H1 (cell line): ENCODE results near the gene WNT9A. TPM values are rescaled to one million over a fixed set of nuclear protein-coding genes. Genes with fewer than 3 reads are reported as not detected.

Experiments
- CTCF ChIA-PET: fragments of 300-600 bp; sonication (Branson Sonifier 250); formaldehyde crosslinking; loops from one replicate; lab custom pipeline; 2021; ENCODE audit not compliant: partially characterized antibody; lab: Charles Lee
- POLR2A ChIA-PET: fragments of 300-600 bp; sonication (Branson Sonifier 250); formaldehyde crosslinking; loops from one replicate; lab custom pipeline; 2021; ENCODE audit warnings: inconsistent platforms; ENCODE audit not compliant: partially characterized antibody; lab: Charles Lee
- DNase-seq, 2 experiments: peaks; one replicate each; pipeline versions ENCODE4 v3.0.0 to v3.0.0-alpha.2; 2010 to 2022; ENCODE audit warnings: low spot score in 2 of 2, low read depth in 1 of 2, mixed read lengths in 1 of 2
- FAIRE-seq: peaks from 2 replicates; lab custom pipeline; 2011; peaks lifted over from hg19 to GRCh38; lab: Jason Lieb, UNC
- H2AFZ ChIP-seq: 2 replicates; pipeline ENCODE4 v1.8.1; 2012; ENCODE audit warnings: low read length, inconsistent platforms
- H2AK5ac ChIP-seq: 2 replicates; pipeline ENCODE4 v1.6.1; 2013; ENCODE audit warnings: low read depth, low read length
- H2BK120ac ChIP-seq: replicated peaks from 2 replicates; pipeline ENCODE3; 2013; ENCODE audit warnings: low read depth, low read length, inconsistent platforms
- H2BK12ac ChIP-seq: 2 replicates; pipeline ENCODE4 v1.6.1; 2013; ENCODE audit warnings: low read depth, low read length
- H2BK15ac ChIP-seq: 2 replicates; pipeline ENCODE4 v1.6.1; 2013; ENCODE audit warnings: low read length
- H2BK20ac ChIP-seq: 2 replicates; pipeline ENCODE4 v1.6.1; 2013; ENCODE audit warnings: low read length
- H2BK5ac ChIP-seq: 2 replicates; pipeline ENCODE4 v1.6.1; 2013; ENCODE audit warnings: low read depth, low read length
- H3K14ac ChIP-seq: 2 replicates; pipeline ENCODE4 v1.6.1; 2013; ENCODE audit warnings: inconsistent platforms; ENCODE audit not compliant: insufficient read length
- H3K18ac ChIP-seq: 2 replicates; pipeline ENCODE4 v1.6.1; 2013; ENCODE audit warnings: low read length; ENCODE audit errors: extremely low read depth
- H3K23ac ChIP-seq: 2 replicates; pipeline ENCODE4 v1.6.1; 2013; ENCODE audit warnings: inconsistent platforms; ENCODE audit not compliant: insufficient read length
- H3K23me2 ChIP-seq: 2 replicates; pipeline ENCODE4 v1.6.1; 2013; ENCODE audit warnings: low read depth, low read length
- H3K27ac ChIP-seq: 2 replicates; pipeline ENCODE4 v1.6.1; 2011; ENCODE audit warnings: low read depth, low read length, inconsistent platforms
- H3K27me3 ChIP-seq, 4 experiments: replicated peaks in 1 of 4; 1 replicate in 1 of 4; 2 replicates in 3 of 4; pipeline versions ENCODE4 v1.6.1 to v1.8.1; 2011 to 2013; ENCODE audit warnings: low read length in 3 of 4, mild to moderate bottlenecking in 3 of 4, inconsistent platforms in 2 of 4, mixed read lengths in 2 of 4, moderate library complexity in 1 of 4; ENCODE audit not compliant: control insufficient read depth in 3 of 4, insufficient read depth in 3 of 4; ENCODE audit errors: extremely low read depth in 1 of 4
- H3K36me3 ChIP-seq, 4 experiments: 2 replicates each; pipeline versions ENCODE4 v1.6.1 to v1.8.1; 2011 to 2013; ENCODE audit warnings: mild to moderate bottlenecking in 4 of 4, low read length in 3 of 4, moderate library complexity in 2 of 4, control low read depth in 1 of 4, inconsistent platforms in 1 of 4; ENCODE audit not compliant: insufficient read depth in 4 of 4, control insufficient read depth in 2 of 4
- H3K4ac ChIP-seq: replicated peaks from 2 replicates; pipeline ENCODE3; 2013; ENCODE audit warnings: low read length, low read depth, mixed read lengths, inconsistent platforms; ENCODE audit not compliant: insufficient read length
- H3K4me1 ChIP-seq, 4 experiments: replicated peaks in 1 of 4; 1 replicate in 1 of 4; 2 replicates in 3 of 4; pipeline versions ENCODE4 v1.6.1 to v1.8.1; 2011 to 2013; ENCODE audit warnings: low read length in 3 of 4, inconsistent platforms in 2 of 4, mixed read lengths in 1 of 4; ENCODE audit not compliant: insufficient read depth in 4 of 4, control insufficient read depth in 3 of 4
- H3K4me2 ChIP-seq, 2 experiments: 2 replicates each; pipeline versions ENCODE4 v1.6.1 to v1.8.1; 2011 to 2013; ENCODE audit warnings: low read depth in 2 of 2, low read length in 2 of 2, control low read depth in 1 of 2, inconsistent platforms in 1 of 2, mild to moderate bottlenecking in 1 of 2; ENCODE audit not compliant: insufficient read depth in 1 of 2
- H3K4me3 ChIP-seq, 4 experiments: fragments of 200-600, 300-600 bp in 1 of 4; sonication (generic), shearing (Covaris generic), sonication (Bioruptor Twin) in 1 of 4; 2 replicates each; pipeline versions ENCODE4 v1.5.1 to v1.8.1; 2011 to 2016; ENCODE audit warnings: low read length in 4 of 4, low read depth in 3 of 4, control low read depth in 2 of 4, inconsistent platforms in 2 of 4, mild to moderate bottlenecking in 2 of 4, mixed read lengths in 1 of 4, moderate library complexity in 1 of 4; ENCODE audit not compliant: insufficient read depth in 2 of 4; ENCODE audit errors: extremely low read depth in 1 of 4
- H3K56ac ChIP-seq: replicated peaks from 2 replicates; pipeline ENCODE3; 2013; ENCODE audit warnings: low read depth, mild to moderate bottlenecking, mixed read lengths, low read length, inconsistent platforms; ENCODE audit not compliant: insufficient read length
- H3K79me1 ChIP-seq: 2 replicates; pipeline ENCODE4 v1.6.1; 2013; ENCODE audit warnings: low read depth, low read length, control low read depth
- H3K79me2 ChIP-seq, 2 experiments: 2 replicates each; pipeline versions ENCODE4 v1.6.1 to v1.8.1; 2012 to 2013; ENCODE audit warnings: low read length in 2 of 2, mild to moderate bottlenecking in 2 of 2, inconsistent platforms in 1 of 2; ENCODE audit not compliant: insufficient read depth in 2 of 2, control insufficient read depth in 1 of 2
- H3K9ac ChIP-seq, 4 experiments: replicated peaks in 1 of 4; 1 replicate in 1 of 4; 2 replicates in 3 of 4; pipeline versions ENCODE4 v1.6.1 to v1.8.1; 2011 to 2013; ENCODE audit warnings: low read depth in 3 of 4, low read length in 3 of 4, control low read depth in 2 of 4, mild to moderate bottlenecking in 2 of 4, moderate library complexity in 2 of 4, inconsistent platforms in 1 of 4; ENCODE audit errors: extremely low read depth in 1 of 4
- H3K9me3 ChIP-seq, 2 experiments: 2 replicates each; pipeline versions ENCODE4 v1.6.1 to v1.8.1; 2012 to 2013; ENCODE audit warnings: mild to moderate bottlenecking in 2 of 2, moderate library complexity in 2 of 2, control low read depth in 1 of 2, inconsistent platforms in 1 of 2, low read depth in 1 of 2, low read length in 1 of 2, mixed read lengths in 1 of 2; ENCODE audit not compliant: insufficient read depth in 2 of 2
- H4K20me1 ChIP-seq, 2 experiments: replicated peaks in 1 of 2; 2 replicates each; pipeline versions ENCODE3 to v1.8.1; 2011 to 2013; ENCODE audit warnings: inconsistent platforms in 2 of 2, low read length in 2 of 2, mild to moderate bottlenecking in 1 of 2; ENCODE audit not compliant: insufficient read depth in 2 of 2, control insufficient read depth in 1 of 2
- H4K5ac ChIP-seq: 2 replicates; pipeline ENCODE4 v1.6.1; 2013; ENCODE audit warnings: low read length, low read depth, mixed read lengths, inconsistent platforms; ENCODE audit not compliant: insufficient read length
- H4K8ac ChIP-seq: 2 replicates; pipeline ENCODE4 v1.8.0; 2013; ENCODE audit warnings: mild to moderate bottlenecking, moderate library complexity, low read length, inconsistent platforms; ENCODE audit not compliant: insufficient read depth; ENCODE audit errors: extremely low read depth
- H4K91ac ChIP-seq: replicated peaks from 2 replicates; pipeline ENCODE3; 2013; ENCODE audit warnings: low read length, mixed read lengths, inconsistent platforms; ENCODE audit not compliant: insufficient read length
- TAF7 ChIP-seq: optimal IDR thresholded peaks from 2 replicates; pipeline ENCODE3; 2011; ENCODE audit warnings: low read depth, mild to moderate bottlenecking, inconsistent platforms, low read length, moderate library complexity, borderline replicate concordance
- WGBS, 2 experiments: shearing (Covaris generic) in 1 of 2; methylation state at CpG; one replicate each; pipeline versions ENCODE4 v1.1.6 to v1.1.7; 2013 to 2015; ENCODE audit warnings: low lambda C conversion rate in 2 of 2, mixed read lengths in 2 of 2, inconsistent platforms in 1 of 2, low coverage in 1 of 2, missing lambda C conversion rate in 1 of 2; ENCODE audit not compliant: insufficient replicate concordance in 2 of 2, insufficient coverage in 1 of 2, insufficient read length in 1 of 2; ENCODE audit errors: extremely low coverage in 1 of 2, missing lambda C conversion rate in 1 of 2; 5-methylcytosine and 5-hydroxymethylcytosine counted together
- polyA plus RNA-seq, 7 experiments: library from polyadenylated mRNA; depleted of rRNA in 3 of 7; stranded (reverse) in 5 of 7; unstranded in 2 of 7; fragments of >200 nt in 5 of 7; fragments of 200-250 nt in 2 of 7; gene quantifications; 1 replicate in 5 of 7; 2 replicates in 1 of 7; 4 replicates in 1 of 7; pipeline versions ENCODE4 v1.2.1 to v1.2.3, GENCODE V29; 2011 to 2013; ENCODE audit warnings: missing spikeins in 2 of 7, mixed read lengths in 2 of 7
- total RNA-seq: library from RNA; stranded (reverse); fragmentation: NEBNext Ultra II Directional; extraction: Animal tissue kit (Norgen Biotek cat#: 25700); gene quantifications from 2 replicates; pipeline ENCODE4 v1.2.1, GENCODE V29; 2021
- TF ChIP-seq, protein P1 (sequence below), 3 experiments: IDR thresholded peaks; 1 replicate in 2 of 3; 2 replicates in 1 of 3; pipeline versions ENCODE4 v1.5.1 to v1.6.1; 2011; ENCODE audit warnings: low read length in 3 of 3, mild to moderate bottlenecking in 3 of 3, inconsistent platforms in 2 of 3, low read depth in 1 of 3, moderate library complexity in 1 of 3; ENCODE audit not compliant: insufficient read depth in 1 of 3; ENCODE audit errors: control extremely low read depth in 1 of 3
- TF ChIP-seq, protein P2 (sequence below): IDR thresholded peaks from 2 replicates; pipeline ENCODE4 v1.6.1; 2012; ENCODE audit warnings: inconsistent platforms

WNT9A gene
- total and polyA plus RNA-seq, 2 of the 8 experiments (the other 6 are each of a cell fraction or from before 2014, with no cell fraction given) = 1.1 to 1.5 TPM

DNA sequence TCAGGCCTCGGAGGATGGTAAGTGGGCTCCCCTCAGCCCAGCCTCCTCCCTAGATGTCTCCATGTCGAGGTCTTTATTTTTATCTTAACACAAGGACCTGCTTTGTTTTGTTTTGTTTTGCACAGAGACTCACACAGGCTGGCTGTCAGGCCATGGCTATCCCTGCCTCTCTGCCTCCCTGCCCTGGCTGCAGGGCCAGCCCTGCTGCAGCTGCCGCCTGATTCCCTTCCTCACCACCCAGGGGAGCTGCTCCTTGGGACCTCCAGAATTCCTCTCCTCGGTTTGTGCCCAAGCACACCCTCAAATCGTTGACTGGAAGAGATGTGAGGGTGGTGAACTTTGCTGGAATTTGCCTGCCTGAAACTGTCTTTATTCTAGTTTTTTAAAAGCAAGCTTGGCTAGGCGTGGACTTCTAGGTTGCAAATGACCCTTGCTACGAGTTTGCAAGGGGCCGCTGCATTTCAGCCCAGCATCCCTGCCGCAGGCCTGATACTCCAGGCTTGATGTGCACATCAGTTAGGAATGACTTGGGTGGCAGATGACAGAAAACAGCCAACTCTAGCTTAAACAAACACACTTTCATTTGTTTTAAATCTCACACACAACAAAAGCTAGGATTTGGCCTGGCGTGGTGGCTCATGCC, 37.1 kb downstream of the WNT9A start:
- ChIA-PET CTCF (interaction anchor here (0.6 to 1.8 kb wide), 5 partner anchors 9 to 481 kb away, joined by 3 to 6 read pairs (median 5); no protein-coding TSS in a partner anchor), POLR2A (no interaction called here)
- H3K23ac ChIP-seq = no peak overlapping the region
- no peaks in the 10 kb centered on the region for H3K9me3 ChIP-seq
- WGBS, 2 experiments = 79% methylated on average over 10 of the region's 10 CpGs; no CpG with 5 or more reads in 1 of the 2 experiments
- H3K79me2 ChIP-seq = no peaks in the 10 kb centered on the region
- TF ChIP-seq, protein P1, sequence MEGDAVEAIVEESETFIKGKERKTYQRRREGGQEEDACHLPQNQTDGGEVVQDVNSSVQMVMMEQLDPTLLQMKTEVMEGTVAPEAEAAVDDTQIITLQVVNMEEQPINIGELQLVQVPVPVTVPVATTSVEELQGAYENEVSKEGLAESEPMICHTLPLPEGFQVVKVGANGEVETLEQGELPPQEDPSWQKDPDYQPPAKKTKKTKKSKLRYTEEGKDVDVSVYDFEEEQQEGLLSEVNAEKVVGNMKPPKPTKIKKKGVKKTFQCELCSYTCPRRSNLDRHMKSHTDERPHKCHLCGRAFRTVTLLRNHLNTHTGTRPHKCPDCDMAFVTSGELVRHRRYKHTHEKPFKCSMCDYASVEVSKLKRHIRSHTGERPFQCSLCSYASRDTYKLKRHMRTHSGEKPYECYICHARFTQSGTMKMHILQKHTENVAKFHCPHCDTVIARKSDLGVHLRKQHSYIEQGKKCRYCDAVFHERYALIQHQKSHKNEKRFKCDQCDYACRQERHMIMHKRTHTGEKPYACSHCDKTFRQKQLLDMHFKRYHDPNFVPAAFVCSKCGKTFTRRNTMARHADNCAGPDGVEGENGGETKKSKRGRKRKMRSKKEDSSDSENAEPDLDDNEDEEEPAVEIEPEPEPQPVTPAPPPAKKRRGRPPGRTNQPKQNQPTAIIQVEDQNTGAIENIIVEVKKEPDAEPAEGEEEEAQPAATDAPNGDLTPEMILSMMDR (IDR thresholded peaks at IDR 0.05; ENCODE audit: control extremely low read depth in 1 of 3, insufficient read depth in 1 of 3, low read depth in 1 of 3, low read length in 3 of 3) = peak in 1 of 3 experiments; percentile 2; a peak in 1 of 4 replicates
- no peak for TF ChIP-seq TAF7
- TF ChIP-seq, protein P2, sequence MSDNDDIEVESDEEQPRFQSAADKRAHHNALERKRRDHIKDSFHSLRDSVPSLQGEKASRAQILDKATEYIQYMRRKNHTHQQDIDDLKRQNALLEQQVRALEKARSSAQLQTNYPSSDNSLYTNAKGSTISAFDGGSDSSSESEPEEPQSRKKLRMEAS = no peak
- H3K27ac ChIP-seq = no peak overlapping the region
- H2AFZ ChIP-seq = no peak overlapping the region
- H3K36me3 ChIP-seq = no peaks in the 10 kb centered on the region; a peak in 1 of 8 replicates
- no peak overlapping the region for H4K8ac ChIP-seq
- H4K5ac ChIP-seq = no peak overlapping the region
- no peak overlapping the region for H3K4ac ChIP-seq
- peaks cover 8 to 35% (median 17%) of the 10 kb centered on the region in 4 experiments for H3K4me1 ChIP-seq
- H4K91ac ChIP-seq = no peak overlapping the region
- peaks cover 3% of the 10 kb centered on the region; the same call in 1 of the 2 replicates for H3K23me2 ChIP-seq
- no peak overlapping the region for H3K4me2 ChIP-seq
- no peak overlapping the region for H2BK5ac ChIP-seq
- H2BK120ac ChIP-seq = no peak overlapping the region
- H4K20me1 ChIP-seq = no peaks in the 10 kb centered on the region
- H2AK5ac ChIP-seq = 0 out of 2 replicates have a peak overlapping the region, but pooled peaks have one; percentile 1
- no peak overlapping the region for H3K14ac ChIP-seq
- H3K4me3 ChIP-seq = no peak overlapping the region
- no peak overlapping the region for H3K9ac ChIP-seq
- no peak overlapping the region for H3K56ac ChIP-seq
- H3K27me3 ChIP-seq = no peaks in the 10 kb centered on the region; a peak in 2 of 7 replicates
- H2BK12ac ChIP-seq = no peak overlapping the region
- no peak for DNase-seq
- no peak for FAIRE-seq
- H2BK15ac ChIP-seq = no peak overlapping the region
- no peak overlapping the region; the same call in 1 of the 2 replicates for H3K18ac ChIP-seq
- no peaks in the 10 kb centered on the region; the same call in 1 of the 2 replicates for H3K79me1 ChIP-seq
- no peak overlapping the region for H2BK20ac ChIP-seq
